ENCODE data around the gene HSF4. TPM values are rescaled to one million over a fixed set of nuclear protein-coding genes. Genes with fewer than 3 reads are reported as not detected.

HSF4 gene
- total RNA-seq, 1 experiment from 2014 or later: 1.2 TPM

DNA sequence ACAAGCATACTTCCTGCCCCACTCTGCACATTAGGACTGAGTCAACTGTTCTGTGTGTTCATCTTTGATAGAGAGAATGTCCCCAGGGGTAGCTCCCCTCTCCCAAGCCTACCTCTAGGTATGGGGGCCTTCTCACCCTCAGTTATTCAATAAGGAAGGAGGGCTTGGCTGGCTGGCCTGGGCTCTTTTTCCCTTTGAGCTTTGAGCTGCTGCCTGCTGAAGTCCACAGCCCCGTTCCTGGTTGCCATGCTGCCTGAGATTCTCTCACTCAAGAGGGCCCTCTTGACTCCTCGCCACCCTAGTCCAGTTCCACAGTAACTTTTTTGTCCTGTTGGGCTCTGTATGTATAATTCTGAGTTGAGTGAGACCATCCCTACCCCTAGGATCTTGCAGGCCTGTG, 18.8 kb upstream of the HSF4 start:
- no peak overlapping the region for H3K14ac ChIP-seq (ENCODE audit: insufficient read depth, low read length)
- H3K27me3 Mint-ChIP-seq (ENCODE audit: low read depth): no peaks in the 10 kb centered on the region; the same call in 1 of the 2 replicates
- no peak overlapping the region for H2BK15ac ChIP-seq (ENCODE audit: low read depth, low read length)
- no peak overlapping the region for H3T11ph ChIP-seq (ENCODE audit: low read length)
- no peak overlapping the region for H3K23ac ChIP-seq (ENCODE audit: insufficient read length, low read depth, low read length)
- H3K56ac ChIP-seq (ENCODE audit: insufficient read length, low read depth, low read length): no peak overlapping the region
- H3K9me3 ChIP-seq (ENCODE audit: control insufficient read depth, low read depth, low read length): no peaks in the 10 kb centered on the region
- no peak overlapping the region for H4K5ac ChIP-seq (ENCODE audit: insufficient read length, low read depth, low read length)
- peaks cover 3% of the 10 kb centered on the region in 2 experiments; a peak in 2 of 4 replicates for H3K4me1 Mint-ChIP-seq
- H3K79me2 ChIP-seq (ENCODE audit: insufficient read depth, low read length): no peaks in the 10 kb centered on the region
- H4K8ac ChIP-seq (replicated peaks; ENCODE audit: insufficient read length, low read depth, low read length): no peak overlapping the region
- no peak overlapping the region for H3K9ac ChIP-seq (ENCODE audit: extremely low read depth, insufficient read length, low read length)
- no peak overlapping the region for H3K18ac ChIP-seq (ENCODE audit: insufficient read length, low read depth, low read length)
- no peak overlapping the region for H3K4ac ChIP-seq (ENCODE audit: low read depth, low read length)
- no peak overlapping the region for H2BK20ac ChIP-seq (ENCODE audit: low read depth, low read length, poor library complexity, severe bottlenecking)
- no peak overlapping the region for H2AK5ac ChIP-seq (ENCODE audit: insufficient read length, low read length)
- H2BK120ac ChIP-seq (ENCODE audit: low read depth, low read length, poor library complexity, severe bottlenecking): no peak overlapping the region
- no peaks in the 10 kb centered on the region for H3K79me1 ChIP-seq (ENCODE audit: insufficient read depth, low read depth, low read length, poor library complexity, severe bottlenecking)
- no peak overlapping the region for H2BK5ac ChIP-seq (ENCODE audit: insufficient read length, low read length)
- no peak overlapping the region for H4K91ac ChIP-seq (ENCODE audit: insufficient read length, low read depth, low read length)
- H3K27ac ChIP-seq (ENCODE audit: insufficient read length, low read depth, low read length): no peak overlapping the region
- no peaks in the 10 kb centered on the region for H3K23me2 ChIP-seq (ENCODE audit: insufficient read length, low read depth, low read length, poor library complexity, severe bottlenecking)
- H3K4me2 ChIP-seq (ENCODE audit: insufficient read depth, insufficient read length, low read length): no peak overlapping the region
- H3K4me1 ChIP-seq (ENCODE audit: insufficient read depth, low read length): no peaks in the 10 kb centered on the region
- H3K4me3 Mint-ChIP-seq: no peak overlapping the region
- H2BK12ac ChIP-seq (ENCODE audit: insufficient read length, low read depth, low read length): no peak overlapping the region
- H3K27ac Mint-ChIP-seq: peak overlapping the region in 1 of 3 experiments; percentile 39; a peak in 1 of 7 replicates
- H2AFZ ChIP-seq (ENCODE audit: low read length): no peak overlapping the region
- DNase-seq: no peak
- H4K20me1 ChIP-seq (ENCODE audit: control insufficient read depth, insufficient read depth, insufficient read length): no peaks in the 10 kb centered on the region
- no peaks in the 10 kb centered on the region for H3K27me3 ChIP-seq (ENCODE audit: insufficient read depth, low read length)
- WGBS (ENCODE audit: extremely low coverage, insufficient read length, low lambda C conversion rate): no CpG with 5 or more reads among the region's 2 CpGs
- peaks cover 21 to 75% (median 75%) of the 10 kb centered on the region in 3 experiments for H3K36me3 Mint-ChIP-seq (ENCODE audit: insufficient read depth in 1 of 3, low read depth in 3 of 3)
- H3K9me3 Mint-ChIP-seq: peaks cover 0 to 3% of the 10 kb centered on the region in 2 experiments; a peak in 1 of 5 replicates
- TF ChIP-seq, protein P1, sequence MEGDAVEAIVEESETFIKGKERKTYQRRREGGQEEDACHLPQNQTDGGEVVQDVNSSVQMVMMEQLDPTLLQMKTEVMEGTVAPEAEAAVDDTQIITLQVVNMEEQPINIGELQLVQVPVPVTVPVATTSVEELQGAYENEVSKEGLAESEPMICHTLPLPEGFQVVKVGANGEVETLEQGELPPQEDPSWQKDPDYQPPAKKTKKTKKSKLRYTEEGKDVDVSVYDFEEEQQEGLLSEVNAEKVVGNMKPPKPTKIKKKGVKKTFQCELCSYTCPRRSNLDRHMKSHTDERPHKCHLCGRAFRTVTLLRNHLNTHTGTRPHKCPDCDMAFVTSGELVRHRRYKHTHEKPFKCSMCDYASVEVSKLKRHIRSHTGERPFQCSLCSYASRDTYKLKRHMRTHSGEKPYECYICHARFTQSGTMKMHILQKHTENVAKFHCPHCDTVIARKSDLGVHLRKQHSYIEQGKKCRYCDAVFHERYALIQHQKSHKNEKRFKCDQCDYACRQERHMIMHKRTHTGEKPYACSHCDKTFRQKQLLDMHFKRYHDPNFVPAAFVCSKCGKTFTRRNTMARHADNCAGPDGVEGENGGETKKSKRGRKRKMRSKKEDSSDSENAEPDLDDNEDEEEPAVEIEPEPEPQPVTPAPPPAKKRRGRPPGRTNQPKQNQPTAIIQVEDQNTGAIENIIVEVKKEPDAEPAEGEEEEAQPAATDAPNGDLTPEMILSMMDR (conservative IDR thresholded peaks at IDR 0.05): no peak

All from H9 (cell line).